Tibial nerve (tissue), 4 donors: ENCODE data around the gene S100A5.

Experiments
- EP300 ChIP-seq, 2 donors: sonication (generic); formaldehyde crosslinking; IDR thresholded peaks; one replicate each; pipeline ENCODE4 v1.6.1; 2017; ENCODE audit warnings: antibody characterized with exemption in 2 of 2, mild to moderate bottlenecking in 1 of 2
- TF ChIP-seq, protein P1 (sequence below), 5 experiments: fragments of 200-600 bp in 3 of 5; fragments of 450-650 bp in 2 of 5; sonication (generic) in 3 of 5; IDR thresholded peaks; one replicate each; pipeline ENCODE4 v1.5.1; 2016 to 2019; ENCODE audit warnings: antibody characterized with exemption in 5 of 5, mild to moderate bottlenecking in 3 of 5, moderate library complexity in 2 of 5

DNA sequence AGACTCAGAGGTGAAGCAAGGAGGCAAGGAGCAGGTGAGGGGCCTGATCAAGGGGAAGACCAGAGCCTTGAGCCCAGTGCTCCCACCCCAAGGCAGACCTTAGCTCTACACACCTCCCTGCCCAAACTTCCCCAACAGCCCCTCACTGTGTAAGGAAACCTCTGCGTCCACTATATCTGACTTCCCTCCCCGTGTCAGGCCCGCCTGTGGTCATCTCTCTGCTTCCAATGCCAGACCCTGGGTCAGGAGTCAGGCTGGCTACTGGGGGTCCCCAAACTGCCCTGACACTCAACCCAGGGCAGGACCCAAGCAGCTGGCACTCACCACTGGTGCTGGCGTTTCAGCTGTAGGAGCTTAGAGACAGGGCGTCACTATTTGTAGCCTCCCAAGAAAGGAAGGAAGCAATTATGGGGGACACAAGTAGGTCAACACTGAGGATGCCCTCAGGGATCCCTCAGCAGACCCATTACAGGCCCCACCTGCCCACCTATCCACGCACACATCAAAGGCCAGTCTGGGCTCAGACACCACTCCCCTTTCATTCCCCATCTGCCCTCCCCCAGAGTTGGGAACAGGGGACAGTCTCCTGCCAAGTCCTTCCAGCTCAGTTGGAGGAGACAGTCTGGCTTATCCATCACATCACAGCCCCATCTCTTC is 9.1 kb upstream of the S100A5 start:
- TF ChIP-seq, protein P1, sequence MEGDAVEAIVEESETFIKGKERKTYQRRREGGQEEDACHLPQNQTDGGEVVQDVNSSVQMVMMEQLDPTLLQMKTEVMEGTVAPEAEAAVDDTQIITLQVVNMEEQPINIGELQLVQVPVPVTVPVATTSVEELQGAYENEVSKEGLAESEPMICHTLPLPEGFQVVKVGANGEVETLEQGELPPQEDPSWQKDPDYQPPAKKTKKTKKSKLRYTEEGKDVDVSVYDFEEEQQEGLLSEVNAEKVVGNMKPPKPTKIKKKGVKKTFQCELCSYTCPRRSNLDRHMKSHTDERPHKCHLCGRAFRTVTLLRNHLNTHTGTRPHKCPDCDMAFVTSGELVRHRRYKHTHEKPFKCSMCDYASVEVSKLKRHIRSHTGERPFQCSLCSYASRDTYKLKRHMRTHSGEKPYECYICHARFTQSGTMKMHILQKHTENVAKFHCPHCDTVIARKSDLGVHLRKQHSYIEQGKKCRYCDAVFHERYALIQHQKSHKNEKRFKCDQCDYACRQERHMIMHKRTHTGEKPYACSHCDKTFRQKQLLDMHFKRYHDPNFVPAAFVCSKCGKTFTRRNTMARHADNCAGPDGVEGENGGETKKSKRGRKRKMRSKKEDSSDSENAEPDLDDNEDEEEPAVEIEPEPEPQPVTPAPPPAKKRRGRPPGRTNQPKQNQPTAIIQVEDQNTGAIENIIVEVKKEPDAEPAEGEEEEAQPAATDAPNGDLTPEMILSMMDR (IDR thresholded peaks at IDR 0.05) = no peak
- TF ChIP-seq EP300 (IDR thresholded peaks at IDR 0.05) = no peak
